Measurements from ENCODE around the gene TMPRSS11E.
"Not testable (repeated sequence)": the region's sequence is repeated elsewhere in the genome, so short reads cannot be mapped to it uniquely, and the experiment has no call there.

Gene TMPRSS11E

DNA sequence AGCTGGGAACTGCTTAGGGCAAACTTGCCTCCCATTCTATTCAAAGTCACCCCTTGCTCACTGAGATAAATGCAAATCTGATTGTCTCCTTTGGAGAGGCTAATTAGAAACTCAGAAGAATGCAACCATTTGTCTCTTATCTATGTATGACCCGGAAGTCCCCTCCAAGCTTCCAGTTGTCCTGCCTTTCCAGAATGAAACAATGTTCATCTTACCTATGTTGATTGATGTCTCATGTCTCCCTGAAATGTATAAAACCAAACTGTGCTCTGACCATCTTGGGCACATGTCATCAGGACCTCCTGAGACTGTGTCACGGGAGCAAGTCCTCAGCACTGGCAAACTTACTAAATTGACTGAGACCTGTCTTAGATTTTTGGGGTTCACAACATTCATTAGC is 37.1 kb upstream of the TMPRSS11E start:
- TF ChIP-seq, protein P1, sequence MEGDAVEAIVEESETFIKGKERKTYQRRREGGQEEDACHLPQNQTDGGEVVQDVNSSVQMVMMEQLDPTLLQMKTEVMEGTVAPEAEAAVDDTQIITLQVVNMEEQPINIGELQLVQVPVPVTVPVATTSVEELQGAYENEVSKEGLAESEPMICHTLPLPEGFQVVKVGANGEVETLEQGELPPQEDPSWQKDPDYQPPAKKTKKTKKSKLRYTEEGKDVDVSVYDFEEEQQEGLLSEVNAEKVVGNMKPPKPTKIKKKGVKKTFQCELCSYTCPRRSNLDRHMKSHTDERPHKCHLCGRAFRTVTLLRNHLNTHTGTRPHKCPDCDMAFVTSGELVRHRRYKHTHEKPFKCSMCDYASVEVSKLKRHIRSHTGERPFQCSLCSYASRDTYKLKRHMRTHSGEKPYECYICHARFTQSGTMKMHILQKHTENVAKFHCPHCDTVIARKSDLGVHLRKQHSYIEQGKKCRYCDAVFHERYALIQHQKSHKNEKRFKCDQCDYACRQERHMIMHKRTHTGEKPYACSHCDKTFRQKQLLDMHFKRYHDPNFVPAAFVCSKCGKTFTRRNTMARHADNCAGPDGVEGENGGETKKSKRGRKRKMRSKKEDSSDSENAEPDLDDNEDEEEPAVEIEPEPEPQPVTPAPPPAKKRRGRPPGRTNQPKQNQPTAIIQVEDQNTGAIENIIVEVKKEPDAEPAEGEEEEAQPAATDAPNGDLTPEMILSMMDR (IDR thresholded peaks at IDR 0.05; ENCODE audit: low read depth, low read length): no peak
- DNase-seq (ENCODE audit: extremely low read depth, low read depth): no peak

DNA sequence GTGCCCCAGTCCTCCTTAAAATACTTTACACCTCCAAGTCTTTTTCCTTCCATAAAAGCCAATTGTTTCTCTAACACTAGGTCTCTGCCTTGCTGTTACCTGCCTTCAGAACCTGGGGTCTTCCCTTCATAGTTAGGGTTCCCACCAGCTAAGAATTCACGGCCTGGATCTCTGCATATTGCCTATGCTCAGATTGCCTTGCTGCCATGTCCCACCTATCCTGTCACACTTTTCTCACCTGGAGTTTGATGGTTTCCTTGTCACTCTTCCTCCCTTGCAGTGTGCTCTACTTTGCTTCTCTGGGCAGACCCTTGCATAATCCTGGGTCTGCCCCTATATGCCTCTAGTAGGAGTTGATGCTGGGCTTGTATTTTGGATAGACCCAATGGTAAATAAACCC is 36.6 kb upstream of the TMPRSS11E start:
- DNase-seq (ENCODE audit: extremely low read depth, low read depth): no peak
- TF ChIP-seq, protein P1 (IDR thresholded peaks at IDR 0.05; ENCODE audit: low read depth, low read length): no peak

DNA sequence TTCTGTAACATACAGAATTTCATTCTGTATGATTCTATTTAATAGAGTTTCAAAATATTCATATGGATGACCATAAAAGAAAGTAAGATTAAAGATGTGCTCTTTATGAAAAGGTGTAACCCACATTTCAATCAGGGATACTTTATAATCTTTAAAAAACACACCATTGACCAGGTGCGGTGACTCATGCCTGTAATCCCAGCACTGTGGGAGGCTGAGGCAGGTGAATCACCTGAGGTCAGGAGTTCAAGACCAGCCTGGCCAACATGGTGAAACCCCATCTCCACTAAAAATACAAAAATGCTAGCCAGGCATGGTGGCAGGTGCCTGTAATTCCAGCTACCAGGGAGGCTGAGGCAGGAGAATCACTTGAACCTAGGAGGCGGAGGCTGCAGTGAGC is 35.2 kb upstream of the TMPRSS11E start:
- not testable (repeated sequence) for DNase-seq (ENCODE audit: extremely low read depth, low read depth)

DNA sequence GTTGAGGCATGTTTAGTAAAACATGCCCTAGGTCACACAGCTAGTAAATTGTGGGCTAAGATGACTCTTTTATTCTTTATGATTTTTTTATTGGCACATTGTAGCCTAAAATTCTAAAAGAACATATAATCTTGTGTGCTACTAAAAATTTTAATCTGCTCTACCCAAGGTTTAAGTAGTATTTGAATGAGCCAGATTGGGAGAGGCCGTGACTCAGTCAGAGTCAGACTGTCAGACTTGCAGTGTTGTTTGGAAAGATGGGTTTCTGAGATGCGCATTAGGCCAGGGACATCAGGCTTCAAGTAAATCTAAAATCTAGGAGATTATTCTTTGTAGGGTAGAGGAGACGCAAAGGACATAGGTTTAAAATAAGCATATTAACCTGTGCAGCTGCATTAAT is 30.7 kb upstream of the TMPRSS11E start:
- DNase-seq (ENCODE audit: extremely low read depth, low read depth): no peak
- TF ChIP-seq, protein P1 (IDR thresholded peaks at IDR 0.05; ENCODE audit: low read depth, low read length): no peak

DNA sequence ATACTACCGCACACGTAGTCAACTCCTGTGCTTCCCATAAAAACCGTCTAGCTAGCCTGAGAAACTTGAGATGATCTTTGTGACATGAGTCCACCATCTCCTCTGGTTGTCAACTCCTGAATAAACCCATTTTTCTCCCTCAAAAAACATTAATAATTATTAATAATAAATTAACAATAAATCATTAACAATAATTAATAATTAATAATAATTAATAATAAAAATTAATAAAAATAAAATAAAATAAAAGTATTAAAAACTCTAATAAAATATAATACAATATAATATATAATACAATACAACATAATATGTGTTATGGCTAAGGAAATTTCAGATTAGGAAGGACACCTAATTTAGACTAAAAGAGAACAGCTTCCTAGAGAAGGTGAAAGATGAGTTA is 20.7 kb upstream of the TMPRSS11E start:
- no peak for DNase-seq (ENCODE audit: extremely low read depth, low read depth)

DNA sequence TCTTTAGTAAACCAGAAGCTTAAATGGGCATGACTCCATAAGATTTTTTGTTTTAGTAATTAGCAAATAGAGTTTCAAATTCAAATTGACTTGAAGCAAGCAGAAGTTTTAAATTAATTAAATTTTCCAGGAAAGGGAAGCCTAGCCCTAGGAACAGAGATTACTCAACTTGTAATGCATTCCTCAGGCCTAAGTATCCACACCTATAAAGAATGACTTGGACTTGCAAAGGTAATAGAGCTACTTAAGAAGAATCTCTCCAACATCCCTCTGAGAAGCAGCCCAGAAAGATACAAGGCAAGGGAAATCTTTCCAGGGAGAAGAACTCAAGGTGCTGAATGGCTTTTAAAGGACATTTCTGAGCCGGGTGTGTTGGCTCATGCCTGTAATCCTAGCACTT is 16.9 kb upstream of the TMPRSS11E start:
- TF ChIP-seq, protein P1 (IDR thresholded peaks at IDR 0.05; ENCODE audit: low read depth, low read length): no peak
- no peak for DNase-seq (ENCODE audit: extremely low read depth, low read depth)

More for the DNA sequence above, 20.7 kb upstream of the TMPRSS11E start:
- TF ChIP-seq, protein P1 (IDR thresholded peaks at IDR 0.05; ENCODE audit: low read depth, low read length): no peak

DNA sequence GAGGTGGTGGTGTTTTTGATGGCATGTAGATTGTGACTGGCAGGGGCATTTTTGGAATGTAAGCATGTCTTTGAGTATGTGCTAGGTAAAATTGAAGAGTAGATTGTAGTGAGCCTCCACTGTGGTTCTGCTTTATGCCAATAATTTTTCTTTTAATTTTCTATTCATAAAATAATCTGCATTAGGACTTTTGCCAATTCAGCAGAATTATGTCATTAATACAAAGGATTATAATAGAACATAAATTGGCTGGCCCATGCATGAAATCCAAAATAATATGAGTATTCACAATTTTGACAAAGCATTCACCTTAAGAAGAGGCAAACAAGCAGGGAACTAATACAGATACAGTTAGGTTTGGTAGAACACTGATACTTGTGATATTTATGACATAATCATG is 14.9 kb upstream of the TMPRSS11E start:
- no peak for DNase-seq (ENCODE audit: extremely low read depth, low read depth)
- TF ChIP-seq, protein P1 (IDR thresholded peaks at IDR 0.05; ENCODE audit: low read depth, low read length): no peak

DNA sequence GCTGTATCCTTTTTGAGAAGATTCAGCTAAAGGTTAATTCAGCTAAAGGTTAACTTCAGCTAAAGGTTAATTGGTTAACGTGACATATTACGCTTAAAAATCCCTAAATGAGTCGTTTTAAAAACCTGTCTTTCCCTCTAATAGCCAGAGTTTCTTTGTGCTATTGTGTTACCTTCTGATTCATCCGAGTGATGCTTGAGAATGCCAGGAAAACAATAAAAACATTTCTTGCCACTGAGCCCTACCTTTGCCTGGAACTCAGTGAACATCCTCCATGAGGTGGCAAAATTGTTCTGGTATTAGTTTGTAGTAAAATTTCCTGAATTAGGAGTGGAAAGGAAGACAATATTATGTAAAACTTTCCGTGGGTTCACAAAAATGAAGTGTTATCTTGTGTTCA is 13.7 kb upstream of the TMPRSS11E start:
- DNase-seq (ENCODE audit: extremely low read depth, low read depth): no peak
- TF ChIP-seq, protein P1 (IDR thresholded peaks at IDR 0.05; ENCODE audit: low read depth, low read length): no peak

Measured in AG09319 (cell line).